OCI-LY7 (cell line): ENCODE measurements around the gene ADAM12. TPM values are rescaled to one million over a fixed set of nuclear protein-coding genes. Genes with fewer than 3 reads are reported as not detected.

Source experiments
- BruUV-seq: library from RNA; stranded (reverse); fragments of 400-500 nt; replicated peaks from 2 replicates; lab custom pipeline; 2021; lab: Mats Ljungman, UMichigan
- CTCF ChIA-PET: fragments of 300-600 bp; sonication (Branson Sonifier 250); formaldehyde crosslinking; loops from one replicate; lab custom pipeline; 2022; ENCODE audit warnings: antibody characterized with exemption; ENCODE audit not compliant: unreplicated experiment; lab: Charles Lee
- POLR2A ChIA-PET: fragments of 300-600 bp; sonication (Branson Sonifier 250); formaldehyde crosslinking; loops from one replicate; lab custom pipeline; 2022; ENCODE audit warnings: antibody characterized with exemption; lab: Charles Lee
- DNase-seq: peaks from one replicate; pipeline ENCODE4 v3.0.0-alpha.2; 2015; ENCODE audit warnings: low spot score
- H2AFZ ChIP-seq: fragments of 200-600 bp; sonication (generic), shearing (Covaris generic); 2 replicates; pipeline ENCODE4 v1.6.1; 2014; ENCODE audit warnings: mild to moderate bottlenecking, antibody characterized with exemption, low read length, moderate library complexity
- H3K27ac ChIP-seq: fragments of 200-600 bp; sonication (generic); 2 replicates; pipeline ENCODE4 v1.5.1; 2014; ENCODE audit warnings: mixed run types, low read depth, mild to moderate bottlenecking, moderate library complexity, low read length, inconsistent platforms; ENCODE audit not compliant: poor library complexity, severe bottlenecking
- H3K36me3 ChIP-seq: fragments of 200-600 bp; sonication (generic); 2 replicates; pipeline ENCODE4 v1.6.1; 2014; ENCODE audit warnings: mild to moderate bottlenecking, antibody characterized with exemption, low read length, moderate library complexity, mixed read lengths; ENCODE audit not compliant: insufficient read depth
- H3K4me1 ChIP-seq: fragments of 200-600 bp; sonication (generic); 2 replicates; pipeline ENCODE4 v1.5.1; 2014; ENCODE audit warnings: mild to moderate bottlenecking, low read length; ENCODE audit not compliant: insufficient read depth, poor library complexity, severe bottlenecking
- H3K4me2 ChIP-seq: fragments of 200-600 bp; sonication (generic); 2 replicates; pipeline ENCODE4 v1.6.1; 2014; ENCODE audit warnings: mild to moderate bottlenecking, low read length
- H3K4me3 ChIP-seq: fragments of 200-600 bp; sonication (generic); 2 replicates; pipeline ENCODE4 v1.5.1; 2014; ENCODE audit warnings: mild to moderate bottlenecking, low read depth, low read length; ENCODE audit not compliant: poor library complexity, severe bottlenecking
- H3K79me2 ChIP-seq: fragments of 200-600 bp; sonication (generic); 2 replicates; pipeline ENCODE4 v1.6.1; 2016; ENCODE audit warnings: low read depth, mild to moderate bottlenecking, low read length, moderate library complexity, mixed read lengths; ENCODE audit not compliant: insufficient read depth
- H3K9me2 ChIP-seq: fragments of 200-600 bp; sonication (generic); 2 replicates; pipeline ENCODE4 v1.6.1; 2016; ENCODE audit warnings: mild to moderate bottlenecking, low read length, mixed read lengths; ENCODE audit not compliant: insufficient read depth
- H3K9me3 ChIP-seq: fragments of 200-600 bp; sonication (generic); 2 replicates; pipeline ENCODE4 v1.6.1; 2014; ENCODE audit warnings: mild to moderate bottlenecking, mixed run types, low read length, mixed read lengths
- H4K20me1 ChIP-seq: fragments of 200-600 bp; sonication (generic); 2 replicates; pipeline ENCODE4 v1.6.1; 2014; ENCODE audit warnings: mild to moderate bottlenecking, antibody characterized with exemption, low read length, moderate library complexity, mixed read lengths; ENCODE audit not compliant: insufficient read depth
- EZH2phosphoT487 ChIP-seq: fragments of 200-600 bp; sonication (generic); IDR thresholded peaks from 2 replicates; pipeline ENCODE4 v1.6.1; 2018; ENCODE audit warnings: low read depth, borderline replicate concordance, mild to moderate bottlenecking, mixed run types, antibody characterized with exemption, low read length, moderate library complexity, mixed read lengths
- intact Hi-C: fragments of 100-400 bp; cut with micrococcal nuclease; formaldehyde crosslinking; loops from one replicate; pipeline ENCODE4 v1.10.0; 2022; ENCODE audit not compliant: unreplicated experiment
- total RNA-seq, 2 experiments: library from RNA; depleted of rRNA in 1 of 2; stranded (reverse); fragments of >200 nt in 1 of 2; shearing (Covaris generic) in 1 of 2; gene quantifications; 2 replicates each; pipeline ENCODE4 v1.2.3, GENCODE V29; 2014 to 2022
- TF ChIP-seq, protein P1 (sequence below): fragments of 200-600 bp; sonication (generic); conservative IDR thresholded peaks from 2 replicates; pipeline ENCODE4 v1.5.1; 2014; ENCODE audit warnings: mild to moderate bottlenecking, antibody characterized with exemption, low read length, moderate library complexity, mixed read lengths

ADAM12 gene
- total RNA-seq, 2 experiments from 2014 or later, result 0.06 TPM; not detected in 1

DNA sequence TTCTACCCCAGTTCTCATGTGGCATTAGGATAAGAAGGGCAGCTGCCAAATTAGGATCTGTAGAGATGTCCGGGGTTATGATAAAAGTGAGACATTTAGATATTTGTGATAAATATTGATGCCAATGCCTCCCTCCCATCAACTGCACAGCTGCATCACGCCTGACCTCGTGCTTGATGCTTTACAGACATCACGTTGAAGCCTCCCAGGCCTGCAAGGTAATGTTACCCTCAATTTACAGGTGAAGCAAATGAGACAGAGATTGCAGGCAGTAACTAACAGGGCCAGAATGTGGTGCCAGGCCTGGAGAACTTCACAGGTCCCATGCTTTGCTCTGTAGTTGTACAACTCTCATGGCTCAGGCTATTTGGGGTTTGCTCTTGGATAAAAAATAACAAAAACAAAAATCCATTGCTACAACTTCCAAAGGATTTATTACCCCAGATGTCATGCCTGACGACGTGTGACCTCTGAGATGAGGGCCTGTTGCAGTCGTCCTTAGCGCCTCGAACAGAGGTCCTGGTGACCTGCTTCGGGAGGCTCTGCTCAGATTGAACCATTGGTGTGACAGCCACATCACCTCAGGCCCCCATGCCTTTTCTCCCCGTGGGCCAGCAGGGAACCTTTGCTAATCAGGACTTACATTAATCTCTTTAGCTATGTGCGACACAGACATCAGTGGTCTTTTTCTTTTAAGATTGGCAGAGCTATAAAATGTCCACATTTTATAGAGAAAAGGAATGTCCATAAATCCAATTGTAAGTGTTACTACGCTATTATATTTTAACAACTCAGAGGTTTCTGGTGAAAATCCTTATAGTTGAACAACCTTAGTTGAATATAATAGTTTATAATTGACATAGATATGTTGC lies 169.3 kb downstream of the ADAM12 start:
- H3K36me3 ChIP-seq, result no peaks in the 10 kb centered on the region
- no peaks in the 10 kb centered on the region for H3K4me1 ChIP-seq
- ChIA-PET CTCF (no interaction called here), POLR2A (interaction anchor here (0.5 kb wide), 1 partner anchor 57 kb away, joined by 3 read pairs; no protein-coding TSS in a partner anchor)
- no peaks in the 10 kb centered on the region for H3K79me2 ChIP-seq
- TF ChIP-seq, protein P1, sequence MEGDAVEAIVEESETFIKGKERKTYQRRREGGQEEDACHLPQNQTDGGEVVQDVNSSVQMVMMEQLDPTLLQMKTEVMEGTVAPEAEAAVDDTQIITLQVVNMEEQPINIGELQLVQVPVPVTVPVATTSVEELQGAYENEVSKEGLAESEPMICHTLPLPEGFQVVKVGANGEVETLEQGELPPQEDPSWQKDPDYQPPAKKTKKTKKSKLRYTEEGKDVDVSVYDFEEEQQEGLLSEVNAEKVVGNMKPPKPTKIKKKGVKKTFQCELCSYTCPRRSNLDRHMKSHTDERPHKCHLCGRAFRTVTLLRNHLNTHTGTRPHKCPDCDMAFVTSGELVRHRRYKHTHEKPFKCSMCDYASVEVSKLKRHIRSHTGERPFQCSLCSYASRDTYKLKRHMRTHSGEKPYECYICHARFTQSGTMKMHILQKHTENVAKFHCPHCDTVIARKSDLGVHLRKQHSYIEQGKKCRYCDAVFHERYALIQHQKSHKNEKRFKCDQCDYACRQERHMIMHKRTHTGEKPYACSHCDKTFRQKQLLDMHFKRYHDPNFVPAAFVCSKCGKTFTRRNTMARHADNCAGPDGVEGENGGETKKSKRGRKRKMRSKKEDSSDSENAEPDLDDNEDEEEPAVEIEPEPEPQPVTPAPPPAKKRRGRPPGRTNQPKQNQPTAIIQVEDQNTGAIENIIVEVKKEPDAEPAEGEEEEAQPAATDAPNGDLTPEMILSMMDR, result no peak
- TF ChIP-seq EZH2phosphoT487, result no peak
- H3K4me2 ChIP-seq, result no peak overlapping the region
- no TSS peak for BruUV-seq
- no peak overlapping the region for H3K27ac ChIP-seq
- H2AFZ ChIP-seq, result no peak overlapping the region
- no peaks in the 10 kb centered on the region for H3K9me2 ChIP-seq
- no peaks in the 10 kb centered on the region for H4K20me1 ChIP-seq
- DNase-seq, result no peak
- intact Hi-C loops, result no loop called here
- no peaks in the 10 kb centered on the region for H3K9me3 ChIP-seq
- no peak overlapping the region for H3K4me3 ChIP-seq

- BruUV-seq, result no TSS peak
- intact Hi-C loops, result no loop called here
- TF ChIP-seq EZH2phosphoT487, result no peak
- TF ChIP-seq, protein P1, result no peak
- Histone ChIP-seq H3K79me2 (no peaks in the 10 kb centered on the region), H3K27ac (no peak overlapping the region), H3K4me2 (no peak overlapping the region), H3K9me3 (no peaks in the 10 kb centered on the region), H3K9me2 (no peaks in the 10 kb centered on the region), H2AFZ (no peak overlapping the region), H3K4me3 (no peak overlapping the region), H3K4me1 (no peaks in the 10 kb centered on the region), H4K20me1 (no peaks in the 10 kb centered on the region), H3K36me3 (no peaks in the 10 kb centered on the region)
- no peak for DNase-seq
- ChIA-PET CTCF (no interaction called here), POLR2A (interaction anchor here (0.6 kb wide), 1 partner anchor 422 kb away, joined by 3 read pairs; no protein-coding TSS in a partner anchor)
Measured at GRCh38 chr10:126218174-126218573, 170.1 kb downstream of the ADAM12 start.

- POLR2A ChIA-PET, result interaction anchor here (0.7 kb wide), 1 partner anchor 1263 kb away, joined by 3 read pairs; no protein-coding TSS in a partner anchor
- CTCF ChIA-PET, result no interaction called here
Measured at GRCh38 chr10:126216632-126216961, 171.7 kb downstream of the ADAM12 start.

More at GRCh38 chr10:126216632-126216961, 171.7 kb downstream of the ADAM12 start:
- H3K9me3 ChIP-seq, result no peaks in the 10 kb centered on the region
- no peak overlapping the region for H3K4me2 ChIP-seq
- no peaks in the 10 kb centered on the region for H3K4me1 ChIP-seq
- TF ChIP-seq, protein P1, result no peak
- no peak for TF ChIP-seq EZH2phosphoT487
- no peak for DNase-seq
- no peak overlapping the region for H3K4me3 ChIP-seq
- no peaks in the 10 kb centered on the region for H3K79me2 ChIP-seq
- no peaks in the 10 kb centered on the region for H3K36me3 ChIP-seq
- no peak overlapping the region for H2AFZ ChIP-seq
- no peaks in the 10 kb centered on the region for H4K20me1 ChIP-seq
- intact Hi-C loops, result no loop called here
- H3K27ac ChIP-seq, result no peak overlapping the region
- no TSS peak for BruUV-seq
- H3K9me2 ChIP-seq, result no peaks in the 10 kb centered on the region
